Measurements from ENCODE around the gene IFRD2. TPM values are rescaled to one million over a fixed set of nuclear protein-coding genes. Genes with fewer than 3 reads are reported as not detected.

IFRD2 gene
- total RNA-seq, 1 donor from 2014 or later = 231 TPM

DNA sequence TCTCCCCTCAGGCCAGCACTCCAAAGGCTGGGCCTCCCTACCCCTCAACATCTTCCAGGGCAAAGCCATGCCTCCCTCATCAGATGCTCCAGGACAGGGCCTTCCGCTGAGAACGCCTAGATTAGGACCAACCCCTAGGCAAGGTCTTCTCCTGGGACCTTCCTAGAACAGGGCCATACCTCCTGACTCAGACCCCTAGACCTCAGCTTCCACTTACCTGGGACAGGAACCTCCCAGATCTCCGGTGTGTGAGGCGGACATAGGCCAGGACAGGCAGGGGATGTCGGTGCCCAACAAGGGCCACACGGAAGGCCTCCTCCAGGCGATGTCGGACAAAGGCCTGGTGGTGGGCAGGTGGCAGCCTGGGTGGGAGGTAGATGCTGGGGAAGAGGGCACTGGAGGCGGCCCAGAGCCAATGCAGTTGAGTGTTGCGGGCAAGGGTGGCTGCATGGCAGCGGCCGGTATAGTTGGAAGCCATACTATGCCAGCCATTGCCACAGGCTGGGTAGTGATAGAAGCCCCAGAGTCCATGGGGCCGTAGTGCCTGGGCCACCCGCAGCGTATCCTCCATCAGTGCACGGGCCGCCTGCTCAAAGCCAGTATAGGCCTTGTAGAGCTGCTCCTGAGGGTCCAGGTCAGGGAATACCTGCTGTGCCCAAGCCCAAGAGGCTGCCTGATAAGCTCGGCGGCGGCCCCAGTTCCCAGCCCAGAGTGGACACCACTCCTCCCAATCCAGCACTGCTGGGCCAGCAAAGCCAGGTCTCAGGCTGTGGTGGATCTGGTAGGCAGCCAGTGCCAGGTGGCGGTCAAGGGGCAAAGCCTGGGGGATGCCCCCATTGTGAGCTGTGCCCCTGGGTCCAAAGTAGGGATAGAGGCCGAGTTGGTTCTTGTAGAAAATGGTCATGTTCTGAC lies 2.5 kb upstream of the IFRD2 start:
- TF ChIP-seq, protein P1, sequence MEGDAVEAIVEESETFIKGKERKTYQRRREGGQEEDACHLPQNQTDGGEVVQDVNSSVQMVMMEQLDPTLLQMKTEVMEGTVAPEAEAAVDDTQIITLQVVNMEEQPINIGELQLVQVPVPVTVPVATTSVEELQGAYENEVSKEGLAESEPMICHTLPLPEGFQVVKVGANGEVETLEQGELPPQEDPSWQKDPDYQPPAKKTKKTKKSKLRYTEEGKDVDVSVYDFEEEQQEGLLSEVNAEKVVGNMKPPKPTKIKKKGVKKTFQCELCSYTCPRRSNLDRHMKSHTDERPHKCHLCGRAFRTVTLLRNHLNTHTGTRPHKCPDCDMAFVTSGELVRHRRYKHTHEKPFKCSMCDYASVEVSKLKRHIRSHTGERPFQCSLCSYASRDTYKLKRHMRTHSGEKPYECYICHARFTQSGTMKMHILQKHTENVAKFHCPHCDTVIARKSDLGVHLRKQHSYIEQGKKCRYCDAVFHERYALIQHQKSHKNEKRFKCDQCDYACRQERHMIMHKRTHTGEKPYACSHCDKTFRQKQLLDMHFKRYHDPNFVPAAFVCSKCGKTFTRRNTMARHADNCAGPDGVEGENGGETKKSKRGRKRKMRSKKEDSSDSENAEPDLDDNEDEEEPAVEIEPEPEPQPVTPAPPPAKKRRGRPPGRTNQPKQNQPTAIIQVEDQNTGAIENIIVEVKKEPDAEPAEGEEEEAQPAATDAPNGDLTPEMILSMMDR (IDR thresholded peaks at IDR 0.05) = no peak
- Histone ChIP-seq H3K9me3 (no peaks in the 10 kb centered on the region), H3K27ac (no peak overlapping the region), H3K4me3 (no peak overlapping the region), H3K27me3 (no peaks in the 10 kb centered on the region), H3K36me3 (peaks cover 0 to 14% of the 10 kb centered on the region in 2 donors), H3K4me1 (peaks cover 6 to 32% of the 10 kb centered on the region in 2 donors)
- no peak for DNase-seq (ENCODE audit: low spot score in 2 of 2)
- intact Hi-C loops (cut with DNase I) = no loop called here

DNA sequence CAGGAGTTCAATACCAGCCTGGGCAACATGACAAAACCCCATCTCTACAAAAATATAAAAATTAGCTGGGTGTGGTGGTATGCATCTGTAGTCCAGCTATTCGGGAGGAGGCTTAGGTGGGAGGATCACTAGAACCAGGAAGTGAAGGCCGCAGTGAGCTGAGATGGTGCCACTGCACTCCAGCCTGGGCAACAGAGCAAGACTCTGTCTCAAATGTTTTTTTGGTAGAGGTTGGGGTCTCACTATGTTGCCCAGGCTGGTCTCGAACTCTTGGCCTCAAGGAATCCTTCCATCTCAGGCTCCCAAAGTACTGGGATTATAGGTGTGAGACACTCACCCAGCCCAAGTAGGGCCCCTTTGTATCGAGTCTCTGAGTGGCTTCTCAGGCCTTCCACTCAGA lies 1.9 kb upstream of the IFRD2 start:
- Histone ChIP-seq H3K27me3 (no peaks in the 10 kb centered on the region), H3K27ac (peak overlapping the region in 1 of 2 donors; percentile 84), H3K36me3 (peaks cover 5 to 20% of the 10 kb centered on the region in 2 donors), H3K4me1 (peaks cover 6 to 32% of the 10 kb centered on the region in 2 donors), H3K4me3 (no peak overlapping the region), H3K9me3 (no peaks in the 10 kb centered on the region)
- intact Hi-C loops (cut with DNase I) = no loop called here
- TF ChIP-seq, protein P1 (IDR thresholded peaks at IDR 0.05) = no peak
- no peak for DNase-seq (ENCODE audit: low spot score in 2 of 2)

DNA sequence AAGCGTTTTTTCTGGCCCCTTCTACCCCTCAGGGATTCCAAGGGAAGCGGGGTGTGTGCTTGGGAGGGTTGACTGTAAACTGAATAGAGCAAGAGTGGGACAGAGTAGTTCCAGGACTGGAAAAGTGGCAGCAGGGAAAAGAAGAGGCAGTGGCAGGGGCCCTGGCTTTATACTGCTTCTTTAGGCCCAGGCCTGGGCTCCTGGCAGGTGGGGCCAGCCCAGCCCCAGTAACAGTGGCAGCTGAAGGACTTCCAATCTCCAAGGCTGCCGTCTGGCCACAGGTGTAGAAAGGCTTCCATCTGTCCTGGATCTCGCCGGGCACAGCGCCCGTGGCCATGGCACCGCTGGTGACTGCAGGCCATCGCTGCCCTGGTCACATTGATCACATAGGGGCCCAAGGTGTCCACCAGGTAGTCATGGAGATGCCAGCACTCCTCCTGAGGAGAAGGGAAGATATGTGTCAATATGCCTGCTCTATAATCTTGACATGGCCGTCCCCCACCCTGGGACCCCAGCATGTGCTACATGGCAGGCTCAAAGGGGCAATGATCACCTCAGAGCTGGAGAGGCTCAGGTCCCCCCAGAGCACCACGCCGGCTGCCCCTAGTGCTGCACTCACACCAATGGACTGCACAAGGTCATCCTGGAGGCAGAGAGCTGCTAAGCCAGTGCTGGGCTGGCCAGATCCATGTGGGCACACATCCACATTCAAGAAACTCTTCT lies 1.0 kb upstream of the IFRD2 start:
- Histone ChIP-seq H3K9me3 (no peaks in the 10 kb centered on the region), H3K27ac (peak overlapping the region; percentile 84 to 89), H3K36me3 (peaks cover 12 to 29% of the 10 kb centered on the region in 2 donors), H3K4me3 (peak overlapping the region; percentile 82 to 84), H3K27me3 (no peaks in the 10 kb centered on the region), H3K4me1 (peaks cover under 1 to 25% of the 10 kb centered on the region in 2 donors)
- DNase-seq (ENCODE audit: low spot score in 2 of 2) = peak in 1 of 2 donors; percentile 62
- intact Hi-C loops (cut with DNase I) = no loop called here
- TF ChIP-seq, protein P1 (IDR thresholded peaks at IDR 0.05) = no peak

DNA sequence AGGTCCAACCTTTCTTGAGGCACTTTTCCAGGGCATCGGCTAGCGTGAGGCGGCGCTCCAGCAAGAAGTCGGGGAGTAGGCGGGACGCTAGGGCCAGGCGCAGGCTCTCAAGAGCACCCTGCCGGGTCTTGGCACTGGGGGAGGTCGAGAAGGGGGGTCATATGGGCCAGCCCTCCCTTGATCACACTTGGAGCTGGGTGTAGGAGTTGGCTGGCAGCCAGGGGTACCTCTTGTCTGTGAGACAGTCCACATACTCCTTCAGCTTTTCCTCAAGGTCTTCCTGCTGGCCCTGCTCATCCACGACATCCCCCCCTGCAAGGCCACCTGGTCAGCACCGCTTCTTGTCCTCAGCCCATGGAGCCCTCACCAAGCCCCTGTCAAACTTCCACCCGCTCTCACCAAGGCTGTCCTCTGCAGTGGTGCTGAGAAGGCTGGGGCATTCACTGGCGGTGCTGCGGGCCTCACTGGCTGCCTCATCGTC lies 2.0 kb downstream of the IFRD2 start:
- Histone ChIP-seq H3K9me3 (no peaks in the 10 kb centered on the region), H3K4me1 (peaks cover 0 to 21% of the 10 kb centered on the region in 2 donors), H3K36me3 (peaks cover 25 to 35% of the 10 kb centered on the region in 2 donors), H3K4me3 (no peak overlapping the region), H3K27me3 (no peaks in the 10 kb centered on the region), H3K27ac (no peak overlapping the region)
- TF ChIP-seq, protein P1 (IDR thresholded peaks at IDR 0.05) = no peak
- intact Hi-C loops (cut with DNase I) = no loop called here
- peak in 1 of 2 donors; percentile 63 for DNase-seq (ENCODE audit: low spot score in 2 of 2)

DNA sequence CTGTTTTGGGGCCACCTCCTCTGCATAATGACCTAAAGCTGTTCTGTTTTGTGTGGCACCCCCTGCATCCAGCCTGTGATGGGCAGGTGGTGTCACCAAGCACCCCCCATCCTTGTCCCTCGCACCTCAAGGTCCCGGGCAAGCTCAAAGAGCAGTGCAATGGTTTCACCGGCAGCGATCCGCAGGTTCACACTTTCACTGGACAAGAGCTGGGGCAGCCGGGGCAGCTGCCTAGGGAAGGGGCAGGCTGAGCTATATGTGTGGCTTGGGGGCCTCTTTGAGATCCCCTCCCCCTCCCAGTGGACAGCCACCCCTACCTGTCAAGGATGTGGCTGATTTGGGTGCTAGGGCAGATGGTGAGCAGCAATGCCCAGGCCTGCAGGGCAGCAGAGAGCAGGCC lies 3.1 kb downstream of the IFRD2 start:
- DNase-seq (ENCODE audit: low spot score in 2 of 2) = no peak
- TF ChIP-seq, protein P1 (IDR thresholded peaks at IDR 0.05) = no peak
- intact Hi-C loops (cut with DNase I) = no loop called here
- H3K36me3 ChIP-seq = peaks cover 25 to 35% of the 10 kb centered on the region in 2 donors
- no peaks in the 10 kb centered on the region for H3K9me3 ChIP-seq
- no peaks in the 10 kb centered on the region for H3K27me3 ChIP-seq
- no peak overlapping the region for H3K27ac ChIP-seq
- H3K4me3 ChIP-seq = no peak overlapping the region
- H3K4me1 ChIP-seq = peaks cover 0 to 21% of the 10 kb centered on the region in 2 donors

Data from ascending aorta (tissue), 2 donors.